Transverse colon (tissue), 4 donors: ENCODE measurements around the gene SLC25A1.

Source experiments
- POLR2A ChIP-seq: fragments of 450-650 bp; IDR thresholded peaks from one replicate; pipeline ENCODE4 v1.6.1; 2016; ENCODE audit warnings: antibody characterized with exemption, mild to moderate bottlenecking, moderate library complexity
- POLR2AphosphoS5 ChIP-seq, 3 donors: sonication (generic); formaldehyde crosslinking; IDR thresholded peaks; one replicate each; pipeline ENCODE4 v1.6.1; 2016; ENCODE audit warnings: antibody characterized with exemption in 3 of 3
- TF ChIP-seq, protein P1 (sequence below), 5 experiments: fragments of 200-600 bp in 3 of 5; fragments of 450-650 bp in 2 of 5; sonication (generic) in 3 of 5; IDR thresholded peaks; 1 replicate in 2 of 5; 2 replicates in 3 of 5; pipeline ENCODE4 v1.5.1; 2016 to 2017; ENCODE audit warnings: antibody characterized with exemption in 5 of 5, inconsistent platforms in 3 of 5, mild to moderate bottlenecking in 2 of 5, moderate library complexity in 1 of 5

DNA sequence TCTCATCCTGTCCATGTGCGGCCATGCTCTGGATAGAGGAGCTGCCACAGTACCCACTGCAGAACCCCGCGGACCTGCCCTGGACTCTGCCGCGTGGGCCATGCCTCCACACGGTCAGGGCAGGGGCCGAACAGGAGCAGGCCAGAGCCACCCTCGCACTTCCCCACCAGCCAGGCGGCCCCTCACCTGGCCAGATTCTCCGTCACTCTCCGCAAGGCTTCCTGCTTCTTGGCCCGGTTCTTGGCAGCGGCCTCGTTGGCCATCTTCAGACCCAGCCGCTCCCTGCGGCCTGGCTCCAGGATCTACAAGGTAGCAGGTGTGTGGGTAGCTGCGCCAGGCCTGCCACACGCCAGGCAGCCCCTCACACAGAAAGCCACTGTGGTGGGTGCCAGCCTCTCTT lies 43.7 kb downstream of the SLC25A1 start:
- TF ChIP-seq, protein P1, sequence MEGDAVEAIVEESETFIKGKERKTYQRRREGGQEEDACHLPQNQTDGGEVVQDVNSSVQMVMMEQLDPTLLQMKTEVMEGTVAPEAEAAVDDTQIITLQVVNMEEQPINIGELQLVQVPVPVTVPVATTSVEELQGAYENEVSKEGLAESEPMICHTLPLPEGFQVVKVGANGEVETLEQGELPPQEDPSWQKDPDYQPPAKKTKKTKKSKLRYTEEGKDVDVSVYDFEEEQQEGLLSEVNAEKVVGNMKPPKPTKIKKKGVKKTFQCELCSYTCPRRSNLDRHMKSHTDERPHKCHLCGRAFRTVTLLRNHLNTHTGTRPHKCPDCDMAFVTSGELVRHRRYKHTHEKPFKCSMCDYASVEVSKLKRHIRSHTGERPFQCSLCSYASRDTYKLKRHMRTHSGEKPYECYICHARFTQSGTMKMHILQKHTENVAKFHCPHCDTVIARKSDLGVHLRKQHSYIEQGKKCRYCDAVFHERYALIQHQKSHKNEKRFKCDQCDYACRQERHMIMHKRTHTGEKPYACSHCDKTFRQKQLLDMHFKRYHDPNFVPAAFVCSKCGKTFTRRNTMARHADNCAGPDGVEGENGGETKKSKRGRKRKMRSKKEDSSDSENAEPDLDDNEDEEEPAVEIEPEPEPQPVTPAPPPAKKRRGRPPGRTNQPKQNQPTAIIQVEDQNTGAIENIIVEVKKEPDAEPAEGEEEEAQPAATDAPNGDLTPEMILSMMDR (IDR thresholded peaks at IDR 0.05): no peak
- TF ChIP-seq POLR2A (no peak), POLR2AphosphoS5 (IDR thresholded peaks at IDR 0.05) (no peak)
